Activated T-cell treated with anti-CD3 and anti-CD28 coated beads for 4 hours (primary cell): ENCODE data around the gene CACNB4.
"Not testable (repeated sequence)": the region's sequence is repeated elsewhere in the genome, so short reads cannot be mapped to it uniquely, and the experiment has no call there.

Experiments
- DNase-seq: peaks from one replicate; pipeline ENCODE4 v3.0.0-alpha.2; 2020

The CACNB4 gene

DNA sequence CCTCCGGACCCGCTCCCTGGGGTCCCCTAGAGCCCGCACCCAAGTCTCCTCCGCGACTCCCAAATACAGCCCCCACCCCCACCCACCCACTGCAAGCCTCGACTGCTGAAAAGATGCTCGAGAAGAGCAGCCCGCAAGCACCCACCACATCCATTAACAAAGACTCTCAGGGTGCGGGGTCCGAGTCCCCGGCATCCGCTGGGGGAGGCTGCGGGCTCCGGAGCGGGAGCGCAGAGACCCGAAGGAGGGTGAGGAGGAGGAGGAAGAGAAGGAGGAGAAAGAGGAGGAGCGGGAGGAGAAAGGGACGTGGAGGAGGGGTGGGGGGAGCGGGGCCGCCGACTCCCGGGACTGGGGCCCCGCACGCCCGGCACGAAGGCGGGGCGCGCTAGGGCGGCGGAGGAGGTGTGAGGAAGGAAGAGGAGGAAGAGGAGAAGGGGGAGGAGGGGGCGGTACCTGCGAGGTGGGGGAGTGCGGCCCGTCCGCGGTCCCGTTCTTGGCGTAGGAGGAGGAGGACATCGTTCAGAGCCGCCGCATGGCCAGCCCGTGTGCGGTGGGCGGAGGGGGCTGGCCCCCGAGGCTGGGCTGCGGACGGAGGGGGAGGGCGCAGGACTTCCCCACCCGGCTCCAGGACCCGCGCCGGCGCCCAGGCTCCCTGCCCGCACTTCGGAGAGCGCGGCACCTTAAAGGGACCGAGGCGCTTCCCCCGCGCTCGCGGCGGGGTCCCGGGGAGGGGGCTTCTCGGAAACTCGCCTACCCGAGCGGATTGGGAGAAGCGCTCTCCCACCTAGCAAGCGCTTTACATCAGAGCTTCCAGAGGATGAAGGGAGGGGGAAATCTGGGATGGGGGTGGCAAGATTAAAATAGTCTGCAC is at the start of gene CACNB4:
CACNB4 (minus strand) TSS at position 549 of the 871 bp plus-strand sequence.
- DNase-seq, result no peak

DNA sequence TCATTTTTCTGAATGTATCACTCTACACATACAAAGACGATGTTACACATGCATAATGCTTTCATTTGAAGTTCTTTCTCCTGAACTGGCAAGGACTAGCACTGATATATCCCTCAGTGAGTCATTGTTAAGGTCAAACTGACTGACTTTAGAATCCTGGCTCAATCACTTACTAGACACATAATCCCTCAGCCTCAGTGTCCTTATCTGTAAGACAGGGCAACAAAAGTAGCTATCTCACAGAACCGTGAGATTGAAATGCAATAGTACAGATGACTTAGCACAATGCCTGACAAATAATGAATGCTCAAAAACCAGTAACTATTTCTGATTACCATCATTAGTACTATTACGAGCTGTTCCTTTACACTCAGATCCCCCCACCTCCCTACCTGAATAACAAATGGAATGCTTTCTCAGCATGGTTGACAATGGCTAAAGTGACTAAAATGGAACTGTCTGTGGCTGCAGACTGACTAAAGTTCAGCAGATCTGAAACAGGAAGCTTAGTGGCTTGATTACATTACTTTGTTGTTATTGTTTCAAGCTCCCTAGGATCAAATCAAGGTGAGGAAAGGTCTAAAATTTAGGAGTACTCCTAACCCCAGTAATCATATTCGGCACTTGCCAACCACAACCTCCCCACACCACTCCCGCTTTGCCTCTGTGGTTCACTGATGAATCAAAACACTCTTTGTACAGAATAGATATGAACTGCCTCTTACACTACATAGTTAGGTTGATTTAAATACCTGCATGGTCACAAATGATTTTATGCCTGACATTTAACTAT is 35.8 kb upstream of the CACNB4 start:
- no peak for DNase-seq

DNA sequence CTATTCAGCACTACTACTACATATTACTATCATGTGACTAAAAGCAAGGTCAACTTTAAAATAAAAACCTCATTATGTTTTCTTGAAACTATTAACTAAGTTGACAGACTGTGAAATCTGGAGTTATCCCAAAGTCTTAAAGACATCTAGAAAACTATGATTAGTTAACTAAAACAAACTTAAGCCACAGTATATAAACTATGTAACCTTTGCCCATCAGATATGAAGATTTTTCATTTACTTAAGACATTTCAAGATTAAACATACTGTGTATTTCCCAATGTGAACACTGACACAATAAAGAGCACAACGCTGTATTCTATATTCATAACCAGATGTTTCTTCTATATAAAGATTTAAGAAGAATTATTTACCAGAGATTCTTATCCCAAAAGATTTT is 33.5 kb upstream of the CACNB4 start:
- DNase-seq, result no peak

GRCh38 chr2:152127628-152128027 is 28.8 kb upstream of the CACNB4 start:
- no peak for DNase-seq

DNA sequence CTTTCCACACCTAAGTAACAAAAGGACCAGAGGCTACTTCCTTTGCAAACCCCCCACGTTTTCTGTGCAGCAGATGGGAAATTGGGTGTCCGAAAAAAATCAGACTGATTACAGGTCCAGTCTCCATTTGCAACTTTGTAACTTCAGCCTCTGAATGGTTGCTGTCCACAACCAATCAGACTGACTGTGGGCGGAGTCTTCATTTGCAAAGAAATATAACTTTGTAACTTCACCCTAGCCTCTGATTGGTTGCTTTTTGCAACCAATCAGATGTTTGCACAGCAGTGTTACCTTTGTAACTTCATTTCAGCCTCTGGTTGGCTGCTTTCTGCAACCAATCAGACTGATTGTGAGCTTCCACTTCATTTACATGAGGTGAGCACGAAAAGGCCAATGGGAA is 27.8 kb upstream of the CACNB4 start:
- DNase-seq, result no peak

DNA sequence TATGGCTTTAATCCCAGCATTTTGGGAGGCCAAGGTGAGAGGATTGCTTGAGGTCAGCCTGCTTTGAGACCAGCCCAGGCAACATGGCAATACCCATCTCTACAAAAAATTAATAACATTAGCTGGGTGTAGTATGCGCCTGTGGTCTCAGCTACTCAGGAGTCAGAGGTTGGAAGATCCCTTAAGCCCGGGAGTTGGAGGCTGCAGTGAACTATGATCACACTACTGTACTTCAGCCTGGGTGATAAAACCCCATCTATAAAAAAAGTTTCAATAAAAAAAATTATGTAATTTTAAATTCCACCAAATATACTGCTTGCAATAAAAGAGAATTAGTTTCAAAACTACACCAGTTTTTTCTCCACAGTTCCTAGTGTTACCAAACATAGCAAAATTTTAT is 23.3 kb upstream of the CACNB4 start:
- no peak for DNase-seq

GRCh38 chr2:152120430-152120829 is 21.6 kb upstream of the CACNB4 start:
- DNase-seq, result no peak

- DNase-seq, result no peak
These were observed 17.1 kb upstream of the CACNB4 start for GRCh38 chr2:152115952-152116351.

- no peak for DNase-seq
These were observed 15.5 kb upstream of the CACNB4 start for GRCh38 chr2:152114366-152114765.

DNA sequence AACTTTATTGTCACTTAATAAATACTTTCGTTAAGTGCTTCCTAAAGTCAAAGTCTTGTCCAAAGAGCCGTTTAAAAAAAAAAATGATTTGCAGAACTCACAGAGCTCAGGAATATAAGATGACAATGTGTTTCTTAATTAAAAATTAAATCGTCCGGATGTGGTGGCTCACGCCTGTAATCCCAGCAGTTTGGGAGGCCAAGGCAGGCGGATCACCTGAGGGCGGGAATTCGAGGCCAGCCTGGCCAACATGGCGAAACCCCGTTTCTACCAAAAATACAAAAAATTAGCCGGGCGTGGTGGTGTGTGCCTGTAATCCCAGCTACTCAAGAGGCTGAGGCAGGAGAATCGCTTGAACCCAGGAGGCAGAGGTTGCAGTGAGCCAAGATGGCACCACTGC is 8.3 kb upstream of the CACNB4 start:
- DNase-seq, result not testable (repeated sequence)

DNA sequence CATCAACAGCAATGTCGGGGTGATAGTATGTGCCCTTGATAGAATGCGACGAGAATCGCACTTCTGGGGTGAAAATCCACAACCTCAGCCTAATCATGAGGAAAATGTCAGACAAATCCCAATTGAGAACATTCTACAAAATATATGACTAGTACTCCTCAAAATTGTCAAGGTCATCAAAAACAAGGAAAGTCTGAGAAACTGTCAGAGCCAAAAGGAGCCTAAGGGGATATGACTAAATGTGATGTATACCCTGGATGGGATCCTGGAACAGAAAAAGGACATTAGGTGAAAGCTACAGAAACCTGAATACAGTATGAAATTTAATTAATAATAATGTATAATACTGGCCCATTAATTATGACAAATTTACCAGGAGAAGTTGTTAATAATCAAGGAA is 7.6 kb upstream of the CACNB4 start:
- DNase-seq, result no peak

DNA sequence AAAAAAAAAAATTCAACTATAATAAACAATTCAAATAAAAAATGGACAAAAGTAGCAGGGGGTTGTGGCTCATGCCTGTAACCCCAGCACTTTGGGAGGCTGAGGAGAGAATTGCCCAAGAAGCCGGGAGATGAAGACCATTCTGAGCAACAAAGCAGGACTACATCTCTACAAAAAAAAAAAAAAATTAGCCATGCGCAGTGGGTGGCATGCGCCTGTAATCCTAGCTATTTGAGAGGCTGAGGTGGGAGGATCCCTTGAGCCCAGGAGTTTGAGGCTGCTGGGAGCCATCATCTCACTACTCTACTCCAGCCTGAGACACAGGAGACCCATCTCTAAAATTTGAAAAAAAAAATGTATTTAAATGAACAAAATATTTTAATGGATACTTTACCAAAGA is 4.4 kb upstream of the CACNB4 start:
- no peak for DNase-seq

DNA sequence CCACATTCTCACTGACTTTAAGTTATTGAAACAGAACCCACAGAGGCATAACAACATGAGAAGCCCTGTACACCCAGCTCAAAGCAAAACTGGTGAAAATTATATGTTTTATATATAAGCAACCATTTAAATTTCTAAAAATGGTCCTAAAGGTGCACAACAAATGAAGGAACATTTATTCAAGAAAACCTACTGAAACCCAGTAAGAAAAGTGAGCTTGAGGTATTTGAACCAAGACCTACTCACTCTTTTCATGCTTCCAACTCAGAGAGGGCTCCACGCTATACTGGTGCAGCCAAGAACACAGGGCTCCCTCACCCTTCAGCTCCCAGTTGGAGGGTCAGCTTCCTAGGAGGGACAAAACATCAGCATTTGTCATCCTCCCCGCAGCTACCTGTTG is 2.1 kb upstream of the CACNB4 start:
- no peak for DNase-seq

GRCh38 chr2:152099367-152100050 is 665 bp upstream of the CACNB4 start:
- DNase-seq, result no peak

GRCh38 chr2:152097801-152098495 is 896 bp downstream of the CACNB4 start:
- no peak for DNase-seq

DNA sequence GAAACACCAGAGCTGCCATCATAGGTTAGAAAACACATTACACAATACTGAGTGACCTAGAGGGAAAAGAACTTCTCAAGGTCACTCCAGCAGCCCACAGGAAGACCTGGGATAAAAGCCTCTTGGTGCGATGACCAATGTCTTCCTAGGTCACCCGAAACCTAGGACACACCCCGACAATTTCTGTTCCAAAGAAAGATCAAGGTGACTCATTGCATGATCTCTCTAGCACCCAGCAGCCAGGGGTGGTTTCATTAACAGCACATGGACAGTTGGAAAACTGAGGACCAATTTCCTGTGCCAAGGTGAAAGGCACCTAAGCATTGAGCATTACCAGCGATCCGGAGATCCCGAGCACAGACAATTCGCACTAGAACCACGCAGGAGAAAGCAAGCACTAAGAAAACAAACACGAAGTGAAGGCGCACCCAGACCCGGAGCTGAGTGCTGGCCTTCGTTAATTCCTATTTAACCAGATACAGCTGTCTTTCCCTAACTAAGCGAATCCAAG is 1.5 kb downstream of the CACNB4 start:
- DNase-seq, result no peak

- DNase-seq, result no peak
These were observed 3.7 kb downstream of the CACNB4 start for GRCh38 chr2:152095146-152095545.

GRCh38 chr2:152094014-152094413 is 4.8 kb downstream of the CACNB4 start:
- DNase-seq, result no peak

DNA sequence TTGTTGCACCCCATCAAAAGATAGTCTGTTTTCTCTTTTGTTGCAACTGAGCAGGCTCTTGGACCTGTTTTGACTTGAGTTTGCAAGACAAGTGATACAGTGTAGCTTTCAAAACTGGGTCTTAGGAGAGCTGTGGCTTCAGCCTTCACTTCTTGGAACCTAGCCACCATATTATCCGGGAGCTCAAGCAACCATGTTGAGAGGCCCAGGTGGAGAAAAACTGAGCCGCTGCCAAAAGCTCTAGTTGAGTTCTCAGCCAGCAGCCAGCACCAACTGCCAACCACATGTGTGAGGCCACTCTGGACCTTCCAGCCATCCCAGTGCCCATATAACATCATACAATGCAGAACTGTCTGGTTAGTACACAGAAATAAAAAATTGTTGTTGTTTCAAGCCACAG is 5.4 kb downstream of the CACNB4 start:
- DNase-seq, result no peak

DNA sequence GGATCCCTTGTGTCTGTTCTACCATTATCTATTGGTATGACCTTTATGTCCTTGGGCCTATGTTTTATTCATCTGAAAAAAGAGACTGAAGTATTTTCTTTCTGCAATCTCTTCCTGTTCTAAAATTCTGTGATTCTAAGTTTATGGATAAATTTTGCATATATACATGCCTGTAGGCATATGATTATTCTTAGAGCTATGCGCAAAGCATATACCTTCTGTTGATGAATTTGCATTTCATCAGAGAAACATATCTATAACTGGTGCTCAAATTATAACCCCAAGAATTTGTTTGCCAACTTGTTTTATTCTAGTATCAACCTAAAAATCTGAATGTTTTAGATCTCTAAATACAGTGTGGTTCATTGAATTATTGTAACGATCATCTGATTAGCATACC is 6.7 kb downstream of the CACNB4 start:
- no peak for DNase-seq

GRCh38 chr2:152090726-152091125 is 8.1 kb downstream of the CACNB4 start:
- DNase-seq, result not testable (repeated sequence)

GRCh38 chr2:152089238-152089637 is 9.6 kb downstream of the CACNB4 start:
- no peak for DNase-seq

DNA sequence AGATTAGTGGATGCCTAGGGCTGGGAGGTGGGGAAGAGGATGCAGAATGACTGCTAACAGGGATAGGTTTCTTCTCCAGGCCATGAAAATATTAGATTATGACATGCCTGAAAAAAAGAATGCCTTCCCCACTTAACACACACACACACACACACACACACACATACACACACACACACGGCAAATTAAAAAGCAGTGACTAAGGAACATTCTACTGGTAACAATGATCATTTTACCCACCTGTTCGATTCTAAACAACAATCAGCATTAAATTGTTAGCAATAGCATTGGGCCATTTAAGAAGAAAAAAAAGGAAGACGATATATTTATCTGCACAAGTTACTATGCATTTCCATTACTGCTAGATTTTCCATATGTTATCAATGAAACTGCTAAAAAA is 10.8 kb downstream of the CACNB4 start:
- DNase-seq, result no peak
